ENCODE data around the gene LYRM1.
"Not testable (repeated sequence)": the region's sequence is repeated elsewhere in the genome, so short reads cannot be mapped to it uniquely, and the experiment has no call there.

The LYRM1 gene

GRCh38 chr16:20900299-20901067 is at the start of gene LYRM1, which contains the start of gene DCUN1D3:
Gene LYRM1, plus strand, starts transcription at chr16:20900771. Its CDS starts 14,785 bp downstream, at chr16:20915556.
Gene DCUN1D3, minus strand, starts transcription at chr16:20900358. Its CDS starts 37,820 bp downstream, at chr16:20862538.
- DNase-seq (ENCODE audit: low read depth in 2 of 2): peak; percentile 80 to 87

GRCh38 chr16:20850981-20851380 is 49.6 kb upstream of the LYRM1 start:
- no peak for DNase-seq (ENCODE audit: low read depth in 2 of 2)

GRCh38 chr16:20851601-20852000 is 49.0 kb upstream of the LYRM1 start:
- no peak for DNase-seq (ENCODE audit: low read depth in 2 of 2)

GRCh38 chr16:20853143-20853542 is 47.4 kb upstream of the LYRM1 start:
- DNase-seq (ENCODE audit: low read depth in 2 of 2): no peak

GRCh38 chr16:20853981-20854620 is 46.5 kb upstream of the LYRM1 start:
- DNase-seq (ENCODE audit: low read depth in 2 of 2): no peak

GRCh38 chr16:20854963-20855362 is 45.6 kb upstream of the LYRM1 start:
- no peak for DNase-seq (ENCODE audit: low read depth in 2 of 2)

- no peak for DNase-seq (ENCODE audit: low read depth in 2 of 2)
Observed at GRCh38 chr16:20857281-20857680, 43.3 kb upstream of the LYRM1 start.

GRCh38 chr16:20859229-20859628 is 41.3 kb upstream of the LYRM1 start:
- DNase-seq (ENCODE audit: low read depth in 2 of 2): no peak

GRCh38 chr16:20859699-20860098 is 40.9 kb upstream of the LYRM1 start:
- DNase-seq (ENCODE audit: low read depth in 2 of 2): no peak

GRCh38 chr16:20860361-20860760 is 40.2 kb upstream of the LYRM1 start:
- DNase-seq (ENCODE audit: low read depth in 2 of 2): no peak

- not testable (repeated sequence) for DNase-seq (ENCODE audit: low read depth in 2 of 2)
Observed at GRCh38 chr16:20860995-20861394, 39.6 kb upstream of the LYRM1 start.

GRCh38 chr16:20862162-20862960 is 38.2 kb upstream of the LYRM1 start:
- no peak for DNase-seq (ENCODE audit: low read depth in 2 of 2)

GRCh38 chr16:20864376-20864775 is 36.2 kb upstream of the LYRM1 start:
- DNase-seq (ENCODE audit: low read depth in 2 of 2): not testable (repeated sequence)

GRCh38 chr16:20865420-20866131 is 35.0 kb upstream of the LYRM1 start:
- no peak for DNase-seq (ENCODE audit: low read depth in 2 of 2)

- no peak for DNase-seq (ENCODE audit: low read depth in 2 of 2)
Observed at GRCh38 chr16:20866145-20866772, 34.3 kb upstream of the LYRM1 start.

GRCh38 chr16:20866801-20867200 is 33.8 kb upstream of the LYRM1 start:
- no peak for DNase-seq (ENCODE audit: low read depth in 2 of 2)

- DNase-seq (ENCODE audit: low read depth in 2 of 2): no peak
Observed at GRCh38 chr16:20867585-20867984, 33.0 kb upstream of the LYRM1 start.

- DNase-seq (ENCODE audit: low read depth in 2 of 2): no peak
Observed at GRCh38 chr16:20868890-20869289, 31.7 kb upstream of the LYRM1 start.

GRCh38 chr16:20870122-20870820 is 30.3 kb upstream of the LYRM1 start:
- no peak for DNase-seq (ENCODE audit: low read depth in 2 of 2)

- no peak for DNase-seq (ENCODE audit: low read depth in 2 of 2)
Observed at GRCh38 chr16:20871258-20871657, 29.3 kb upstream of the LYRM1 start.

All from activated CD8-positive, alpha-beta memory T cell treated with anti-CD3 and anti-CD28 coated beads for 4 hours (primary cell).